ENCODE data around the gene SOX9. TPM values are rescaled to one million over a fixed set of nuclear protein-coding genes. Genes with fewer than 3 reads are reported as not detected.

Gene SOX9
- total RNA-seq, 1 donor from 2014 or later = 23.8 TPM

DNA sequence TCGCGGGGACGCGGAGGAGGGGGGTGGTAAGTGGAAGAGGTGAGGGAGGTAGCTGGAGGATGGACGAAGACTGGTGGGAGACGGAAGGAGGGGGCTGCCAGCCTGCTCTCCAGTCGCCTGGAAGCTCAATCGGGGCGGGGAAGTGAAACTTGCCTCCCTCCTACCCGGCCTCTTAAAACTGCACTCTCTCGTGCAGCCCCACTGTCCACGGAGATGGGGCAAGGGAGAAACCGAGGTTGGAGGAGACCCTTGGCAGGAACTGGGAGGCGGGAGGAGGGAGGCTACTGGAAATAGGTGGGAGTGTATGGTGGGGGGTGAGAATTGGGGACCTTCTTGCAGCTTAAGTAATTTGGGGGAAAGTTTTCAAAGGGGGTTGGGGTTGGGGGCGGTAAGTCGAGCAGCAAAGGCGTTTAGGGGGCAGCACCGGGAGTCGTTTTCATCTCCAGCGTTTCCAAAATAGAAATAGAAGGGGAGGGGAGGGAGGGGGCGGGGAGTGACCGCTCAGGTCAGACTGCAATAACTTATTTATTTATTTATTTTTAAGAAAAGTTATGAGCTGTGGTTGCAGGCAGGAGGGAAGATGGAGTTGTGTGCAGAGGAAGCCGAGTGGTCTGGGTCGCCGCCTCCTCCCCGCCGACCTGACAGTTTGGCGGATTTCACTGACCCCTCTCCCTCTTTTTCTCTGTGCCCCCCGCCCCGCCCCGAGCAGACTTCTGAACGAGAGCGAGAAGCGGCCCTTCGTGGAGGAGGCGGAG, 1.4 kb downstream of the SOX9 start:
- H3K4me3 ChIP-seq (ENCODE audit: low read depth, low read length) = peak overlapping the region; percentile 97
- no peak for DNase-seq (ENCODE audit: low read depth)
- TF ChIP-seq, protein P1, sequence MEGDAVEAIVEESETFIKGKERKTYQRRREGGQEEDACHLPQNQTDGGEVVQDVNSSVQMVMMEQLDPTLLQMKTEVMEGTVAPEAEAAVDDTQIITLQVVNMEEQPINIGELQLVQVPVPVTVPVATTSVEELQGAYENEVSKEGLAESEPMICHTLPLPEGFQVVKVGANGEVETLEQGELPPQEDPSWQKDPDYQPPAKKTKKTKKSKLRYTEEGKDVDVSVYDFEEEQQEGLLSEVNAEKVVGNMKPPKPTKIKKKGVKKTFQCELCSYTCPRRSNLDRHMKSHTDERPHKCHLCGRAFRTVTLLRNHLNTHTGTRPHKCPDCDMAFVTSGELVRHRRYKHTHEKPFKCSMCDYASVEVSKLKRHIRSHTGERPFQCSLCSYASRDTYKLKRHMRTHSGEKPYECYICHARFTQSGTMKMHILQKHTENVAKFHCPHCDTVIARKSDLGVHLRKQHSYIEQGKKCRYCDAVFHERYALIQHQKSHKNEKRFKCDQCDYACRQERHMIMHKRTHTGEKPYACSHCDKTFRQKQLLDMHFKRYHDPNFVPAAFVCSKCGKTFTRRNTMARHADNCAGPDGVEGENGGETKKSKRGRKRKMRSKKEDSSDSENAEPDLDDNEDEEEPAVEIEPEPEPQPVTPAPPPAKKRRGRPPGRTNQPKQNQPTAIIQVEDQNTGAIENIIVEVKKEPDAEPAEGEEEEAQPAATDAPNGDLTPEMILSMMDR (conservative IDR thresholded peaks at IDR 0.05; ENCODE audit: low read depth, low read length) = no peak

DNA sequence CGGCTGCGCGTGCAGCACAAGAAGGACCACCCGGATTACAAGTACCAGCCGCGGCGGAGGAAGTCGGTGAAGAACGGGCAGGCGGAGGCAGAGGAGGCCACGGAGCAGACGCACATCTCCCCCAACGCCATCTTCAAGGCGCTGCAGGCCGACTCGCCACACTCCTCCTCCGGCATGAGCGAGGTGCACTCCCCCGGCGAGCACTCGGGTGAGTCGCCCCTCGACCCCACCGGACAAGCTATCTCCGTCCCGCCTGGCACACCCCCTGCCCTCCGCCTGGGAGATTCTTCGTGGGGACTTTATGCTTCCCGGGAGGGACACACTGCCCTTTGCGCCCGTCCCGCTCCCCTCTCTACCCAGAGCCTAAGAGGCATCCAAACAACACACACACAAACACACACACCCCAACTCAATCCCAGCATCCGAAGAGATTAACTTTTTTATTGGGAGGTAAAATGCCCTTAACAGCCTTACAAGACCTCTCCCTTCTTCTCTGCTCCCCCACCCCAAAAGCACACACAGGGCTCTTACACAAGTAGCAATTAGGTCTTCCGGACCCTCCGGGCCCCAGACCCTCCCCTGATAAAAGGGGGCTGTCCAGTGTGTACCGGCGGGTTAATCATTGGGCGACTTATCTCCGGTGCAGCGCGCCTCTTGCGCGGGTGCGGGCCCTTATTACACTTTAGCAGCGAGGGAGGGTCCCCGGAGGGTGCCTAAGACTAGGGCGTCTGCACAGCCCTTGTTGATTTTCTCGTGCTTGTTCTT, 2.1 kb downstream of the SOX9 start:
- H3K4me3 ChIP-seq (ENCODE audit: low read depth, low read length) = peak overlapping the region; percentile 97
- no peak for DNase-seq (ENCODE audit: low read depth)
- TF ChIP-seq, protein P1 (conservative IDR thresholded peaks at IDR 0.05; ENCODE audit: low read depth, low read length) = no peak

DNA sequence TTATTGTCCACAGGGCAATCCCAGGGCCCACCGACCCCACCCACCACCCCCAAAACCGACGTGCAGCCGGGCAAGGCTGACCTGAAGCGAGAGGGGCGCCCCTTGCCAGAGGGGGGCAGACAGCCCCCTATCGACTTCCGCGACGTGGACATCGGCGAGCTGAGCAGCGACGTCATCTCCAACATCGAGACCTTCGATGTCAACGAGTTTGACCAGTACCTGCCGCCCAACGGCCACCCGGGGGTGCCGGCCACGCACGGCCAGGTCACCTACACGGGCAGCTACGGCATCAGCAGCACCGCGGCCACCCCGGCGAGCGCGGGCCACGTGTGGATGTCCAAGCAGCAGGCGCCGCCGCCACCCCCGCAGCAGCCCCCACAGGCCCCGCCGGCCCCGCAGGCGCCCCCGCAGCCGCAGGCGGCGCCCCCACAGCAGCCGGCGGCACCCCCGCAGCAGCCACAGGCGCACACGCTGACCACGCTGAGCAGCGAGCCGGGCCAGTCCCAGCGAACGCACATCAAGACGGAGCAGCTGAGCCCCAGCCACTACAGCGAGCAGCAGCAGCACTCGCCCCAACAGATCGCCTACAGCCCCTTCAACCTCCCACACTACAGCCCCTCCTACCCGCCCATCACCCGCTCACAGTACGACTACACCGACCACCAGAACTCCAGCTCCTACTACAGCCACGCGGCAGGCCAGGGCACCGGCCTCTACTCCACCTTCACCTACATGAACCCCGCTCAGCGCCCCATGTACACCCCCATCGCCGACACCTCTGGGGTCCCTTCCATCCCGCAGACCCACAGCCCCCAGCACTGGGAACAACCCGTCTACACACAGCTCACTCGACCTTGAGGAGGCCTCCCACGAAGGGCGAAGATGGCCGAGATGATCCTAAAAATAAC, 3.0 kb downstream of the SOX9 start:
- DNase-seq (ENCODE audit: low read depth) = no peak
- TF ChIP-seq, protein P1 (conservative IDR thresholded peaks at IDR 0.05; ENCODE audit: low read depth, low read length) = no peak
- H3K4me3 ChIP-seq (ENCODE audit: low read depth, low read length) = peak overlapping the region; percentile 97

DNA sequence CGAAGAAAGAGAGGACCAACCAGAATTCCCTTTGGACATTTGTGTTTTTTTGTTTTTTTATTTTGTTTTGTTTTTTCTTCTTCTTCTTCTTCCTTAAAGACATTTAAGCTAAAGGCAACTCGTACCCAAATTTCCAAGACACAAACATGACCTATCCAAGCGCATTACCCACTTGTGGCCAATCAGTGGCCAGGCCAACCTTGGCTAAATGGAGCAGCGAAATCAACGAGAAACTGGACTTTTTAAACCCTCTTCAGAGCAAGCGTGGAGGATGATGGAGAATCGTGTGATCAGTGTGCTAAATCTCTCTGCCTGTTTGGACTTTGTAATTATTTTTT, 3.6 kb downstream of the SOX9 start:
- TF ChIP-seq, protein P1 (conservative IDR thresholded peaks at IDR 0.05; ENCODE audit: low read depth, low read length) = no peak
- DNase-seq (ENCODE audit: low read depth) = no peak
- H3K4me3 ChIP-seq (ENCODE audit: low read depth, low read length) = peak overlapping the region; percentile 16

DNA sequence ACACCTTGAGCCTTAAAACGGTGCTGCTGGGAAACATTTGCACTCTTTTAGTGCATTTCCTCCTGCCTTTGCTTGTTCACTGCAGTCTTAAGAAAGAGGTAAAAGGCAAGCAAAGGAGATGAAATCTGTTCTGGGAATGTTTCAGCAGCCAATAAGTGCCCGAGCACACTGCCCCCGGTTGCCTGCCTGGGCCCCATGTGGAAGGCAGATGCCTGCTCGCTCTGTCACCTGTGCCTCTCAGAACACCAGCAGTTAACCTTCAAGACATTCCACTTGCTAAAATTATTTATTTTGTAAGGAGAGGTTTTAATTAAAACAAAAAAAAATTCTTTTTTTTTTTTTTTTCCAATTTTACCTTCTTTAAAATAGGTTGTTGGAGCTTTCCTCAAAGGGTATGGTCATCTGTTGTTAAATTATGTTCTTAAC, 4.4 kb downstream of the SOX9 start:
- TF ChIP-seq, protein P1 (conservative IDR thresholded peaks at IDR 0.05; ENCODE audit: low read depth, low read length) = no peak
- no peak for DNase-seq (ENCODE audit: low read depth)
- peak overlapping the region; percentile 16 for H3K4me3 ChIP-seq (ENCODE audit: low read depth, low read length)

DNA sequence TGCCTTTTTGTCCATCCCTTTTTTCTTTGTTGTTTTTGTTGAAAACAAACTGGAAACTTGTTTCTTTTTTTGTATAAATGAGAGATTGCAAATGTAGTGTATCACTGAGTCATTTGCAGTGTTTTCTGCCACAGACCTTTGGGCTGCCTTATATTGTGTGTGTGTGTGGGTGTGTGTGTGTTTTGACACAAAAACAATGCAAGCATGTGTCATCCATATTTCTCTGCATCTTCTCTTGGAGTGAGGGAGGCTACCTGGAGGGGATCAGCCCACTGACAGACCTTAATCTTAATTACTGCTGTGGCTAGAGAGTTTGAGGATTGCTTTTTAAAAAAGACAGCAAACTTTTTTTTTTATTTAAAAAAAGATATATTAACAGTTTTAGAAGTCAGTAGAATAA, 4.9 kb downstream of the SOX9 start:
- no peak overlapping the region for H3K4me3 ChIP-seq (ENCODE audit: low read depth, low read length)
- no peak for DNase-seq (ENCODE audit: low read depth)
- TF ChIP-seq, protein P1 (conservative IDR thresholded peaks at IDR 0.05; ENCODE audit: low read depth, low read length) = no peak

All from epithelial cell of proximal tubule (primary cell).